ENCODE results near the gene CATSPER3. TPM values are rescaled to one million over a fixed set of nuclear protein-coding genes. Genes with fewer than 3 reads are reported as not detected.

CATSPER3 gene
- polyA plus RNA-seq, 1 donor from 2014 or later, result 0.17 TPM

GRCh38 chr5:135008556-135008955, 40.8 kb downstream of the CATSPER3 start:
- H3K4me3 ChIP-seq (ENCODE audit: low read length), result no peak overlapping the region
- H3K27me3 ChIP-seq (ENCODE audit: insufficient read depth, low read depth, low read length), result no peaks in the 10 kb centered on the region
- H4K20me1 ChIP-seq (ENCODE audit: insufficient read depth), result no peaks in the 10 kb centered on the region
- H3K36me3 ChIP-seq (ENCODE audit: insufficient read depth, low read length), result no peaks in the 10 kb centered on the region
- H3K9me2 ChIP-seq (ENCODE audit: insufficient read depth, low read length), result no peaks in the 10 kb centered on the region
- H3K4me2 ChIP-seq (ENCODE audit: low read length), result no peak overlapping the region
- no peaks in the 10 kb centered on the region for H3F3A ChIP-seq (ENCODE audit: insufficient read depth, low read length, poor library complexity, severe bottlenecking)
- H3K9ac ChIP-seq (ENCODE audit: low read length), result no peak overlapping the region
- H2AFZ ChIP-seq (ENCODE audit: low read depth, low read length), result no peak overlapping the region
- no peak overlapping the region for H3K27ac ChIP-seq (ENCODE audit: low read length)
- TF ChIP-seq SMC3 (conservative IDR thresholded peaks at IDR 0.05; ENCODE audit: poor library complexity) (no peak), TAF1 (IDR thresholded peaks at IDR 0.05; ENCODE audit: low read depth) (no peak)
- no peaks in the 10 kb centered on the region for H3K9me3 ChIP-seq (ENCODE audit: low read length)
- H3K79me2 ChIP-seq (replicated peaks; ENCODE audit: insufficient read depth, low read length), result no peaks in the 10 kb centered on the region

GRCh38 chr5:135008981-135009735, 41.5 kb downstream of the CATSPER3 start:
- Histone ChIP-seq H3K9ac (ENCODE audit: low read length) (no peak overlapping the region), H2AFZ (ENCODE audit: low read depth, low read length) (no peak overlapping the region), H4K20me1 (ENCODE audit: insufficient read depth) (no peaks in the 10 kb centered on the region), H3K27me3 (ENCODE audit: insufficient read depth, low read depth, low read length) (no peaks in the 10 kb centered on the region), H3K27ac (ENCODE audit: low read length) (no peak overlapping the region), H3K36me3 (ENCODE audit: insufficient read depth, low read length) (no peaks in the 10 kb centered on the region), H3F3A (ENCODE audit: insufficient read depth, low read length, poor library complexity, severe bottlenecking) (no peaks in the 10 kb centered on the region), H3K9me3 (ENCODE audit: low read length) (no peaks in the 10 kb centered on the region), H3K4me2 (ENCODE audit: low read length) (no peak overlapping the region), H3K79me2 (replicated peaks; ENCODE audit: insufficient read depth, low read length) (no peaks in the 10 kb centered on the region), H3K9me2 (ENCODE audit: insufficient read depth, low read length) (no peaks in the 10 kb centered on the region), H3K4me3 (ENCODE audit: low read length) (no peak overlapping the region)
- TF ChIP-seq SMC3 (conservative IDR thresholded peaks at IDR 0.05; ENCODE audit: poor library complexity), result no peak
- TF ChIP-seq, protein P1, sequence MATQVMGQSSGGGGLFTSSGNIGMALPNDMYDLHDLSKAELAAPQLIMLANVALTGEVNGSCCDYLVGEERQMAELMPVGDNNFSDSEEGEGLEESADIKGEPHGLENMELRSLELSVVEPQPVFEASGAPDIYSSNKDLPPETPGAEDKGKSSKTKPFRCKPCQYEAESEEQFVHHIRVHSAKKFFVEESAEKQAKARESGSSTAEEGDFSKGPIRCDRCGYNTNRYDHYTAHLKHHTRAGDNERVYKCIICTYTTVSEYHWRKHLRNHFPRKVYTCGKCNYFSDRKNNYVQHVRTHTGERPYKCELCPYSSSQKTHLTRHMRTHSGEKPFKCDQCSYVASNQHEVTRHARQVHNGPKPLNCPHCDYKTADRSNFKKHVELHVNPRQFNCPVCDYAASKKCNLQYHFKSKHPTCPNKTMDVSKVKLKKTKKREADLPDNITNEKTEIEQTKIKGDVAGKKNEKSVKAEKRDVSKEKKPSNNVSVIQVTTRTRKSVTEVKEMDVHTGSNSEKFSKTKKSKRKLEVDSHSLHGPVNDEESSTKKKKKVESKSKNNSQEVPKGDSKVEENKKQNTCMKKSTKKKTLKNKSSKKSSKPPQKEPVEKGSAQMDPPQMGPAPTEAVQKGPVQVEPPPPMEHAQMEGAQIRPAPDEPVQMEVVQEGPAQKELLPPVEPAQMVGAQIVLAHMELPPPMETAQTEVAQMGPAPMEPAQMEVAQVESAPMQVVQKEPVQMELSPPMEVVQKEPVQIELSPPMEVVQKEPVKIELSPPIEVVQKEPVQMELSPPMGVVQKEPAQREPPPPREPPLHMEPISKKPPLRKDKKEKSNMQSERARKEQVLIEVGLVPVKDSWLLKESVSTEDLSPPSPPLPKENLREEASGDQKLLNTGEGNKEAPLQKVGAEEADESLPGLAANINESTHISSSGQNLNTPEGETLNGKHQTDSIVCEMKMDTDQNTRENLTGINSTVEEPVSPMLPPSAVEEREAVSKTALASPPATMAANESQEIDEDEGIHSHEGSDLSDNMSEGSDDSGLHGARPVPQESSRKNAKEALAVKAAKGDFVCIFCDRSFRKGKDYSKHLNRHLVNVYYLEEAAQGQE (IDR thresholded peaks at IDR 0.05; ENCODE audit: borderline replicate concordance), result no peak
- no peak for TF ChIP-seq MXI1 (conservative IDR thresholded peaks at IDR 0.05; ENCODE audit: poor library complexity, severe bottlenecking)
- TF ChIP-seq EZH2 (IDR thresholded peaks at IDR 0.05; ENCODE audit: borderline replicate concordance, insufficient read depth, low read length, poor library complexity, severe bottlenecking), result no peak
- TF ChIP-seq EP300 (conservative IDR thresholded peaks at IDR 0.05; ENCODE audit: poor library complexity, severe bottlenecking), result no peak
- no peak for TF ChIP-seq RAD21 (conservative IDR thresholded peaks at IDR 0.05)
- no peak for TF ChIP-seq POLR2AphosphoS5 (IDR thresholded peaks at IDR 0.05)
- TF ChIP-seq, protein P2, sequence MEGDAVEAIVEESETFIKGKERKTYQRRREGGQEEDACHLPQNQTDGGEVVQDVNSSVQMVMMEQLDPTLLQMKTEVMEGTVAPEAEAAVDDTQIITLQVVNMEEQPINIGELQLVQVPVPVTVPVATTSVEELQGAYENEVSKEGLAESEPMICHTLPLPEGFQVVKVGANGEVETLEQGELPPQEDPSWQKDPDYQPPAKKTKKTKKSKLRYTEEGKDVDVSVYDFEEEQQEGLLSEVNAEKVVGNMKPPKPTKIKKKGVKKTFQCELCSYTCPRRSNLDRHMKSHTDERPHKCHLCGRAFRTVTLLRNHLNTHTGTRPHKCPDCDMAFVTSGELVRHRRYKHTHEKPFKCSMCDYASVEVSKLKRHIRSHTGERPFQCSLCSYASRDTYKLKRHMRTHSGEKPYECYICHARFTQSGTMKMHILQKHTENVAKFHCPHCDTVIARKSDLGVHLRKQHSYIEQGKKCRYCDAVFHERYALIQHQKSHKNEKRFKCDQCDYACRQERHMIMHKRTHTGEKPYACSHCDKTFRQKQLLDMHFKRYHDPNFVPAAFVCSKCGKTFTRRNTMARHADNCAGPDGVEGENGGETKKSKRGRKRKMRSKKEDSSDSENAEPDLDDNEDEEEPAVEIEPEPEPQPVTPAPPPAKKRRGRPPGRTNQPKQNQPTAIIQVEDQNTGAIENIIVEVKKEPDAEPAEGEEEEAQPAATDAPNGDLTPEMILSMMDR (IDR thresholded peaks at IDR 0.05; ENCODE audit: poor library complexity, severe bottlenecking), result no peak
- TF ChIP-seq TAF1 (IDR thresholded peaks at IDR 0.05; ENCODE audit: low read depth), result no peak

All from neural cell (in vitro differentiated cells).